NB4 (cell line): ENCODE measurements around the gene KCMF1.

Experiments used
- CTCF ChIP-seq: IDR thresholded peaks from one replicate; pipeline ENCODE4 v1.5.1; 2012; ENCODE audit warnings: low read depth, low read length
- MAX ChIP-seq: IDR thresholded peaks from 2 replicates; pipeline ENCODE4 v1.6.1; 2011; ENCODE audit warnings: low read depth, low read length
- MYC ChIP-seq: IDR thresholded peaks from 2 replicates; pipeline ENCODE4 v1.6.1; 2011; ENCODE audit warnings: low read depth, low read length
- POLR2A ChIP-seq: IDR thresholded peaks from 2 replicates; pipeline ENCODE4 v1.6.1; 2011; ENCODE audit warnings: mild to moderate bottlenecking; ENCODE audit not compliant: insufficient read length; ENCODE audit errors: extremely low read depth

GRCh38 chr2:85012431-85012830 lies 41.5 kb downstream of the KCMF1 start:
- TF ChIP-seq CTCF: no peak
- no peak for TF ChIP-seq MYC
- TF ChIP-seq POLR2A: no peak
- TF ChIP-seq MAX: no peak
